ENCODE data around the gene ATP1A3.
"Not testable (repeated sequence)": the region's sequence is repeated elsewhere in the genome, so short reads cannot be mapped to it uniquely, and the experiment has no call there.

ATP1A3 gene

GRCh38 chr19:41997121-41997850 is 3.3 kb upstream of the ATP1A3 start:
- H3K36me3 ChIP-seq (ENCODE audit: control insufficient read depth, insufficient read depth, low read length) = no peaks in the 10 kb centered on the region
- H3K4me3 ChIP-seq (ENCODE audit: insufficient read depth, low read depth, low read length) = no peak overlapping the region
- no peak overlapping the region for H3K27ac ChIP-seq (ENCODE audit: insufficient read depth, low read depth, low read length, poor library complexity, severe bottlenecking)
- no peaks in the 10 kb centered on the region for H3K9me3 ChIP-seq (ENCODE audit: control insufficient read depth, low read length)
- peaks cover 93% of the 10 kb centered on the region for H3K27me3 ChIP-seq (ENCODE audit: control insufficient read depth, insufficient read depth, low read length, poor library complexity, severe bottlenecking)
- 2% methylated on average over 33 to 34 of the region's 35 CpGs for WGBS, 2 experiments
- peaks cover 9% of the 10 kb centered on the region for H3K4me1 ChIP-seq (ENCODE audit: control insufficient read depth, insufficient read depth, low read length)

- Histone ChIP-seq H3K27me3 (ENCODE audit: control insufficient read depth, insufficient read depth, low read length, poor library complexity, severe bottlenecking) (peaks cover 94% of the 10 kb centered on the region), H3K27ac (ENCODE audit: insufficient read depth, low read depth, low read length, poor library complexity, severe bottlenecking) (no peak overlapping the region), H3K36me3 (ENCODE audit: control insufficient read depth, insufficient read depth, low read length) (no peaks in the 10 kb centered on the region), H3K9me3 (ENCODE audit: control insufficient read depth, low read length) (no peaks in the 10 kb centered on the region), H3K4me1 (ENCODE audit: control insufficient read depth, insufficient read depth, low read length) (peaks cover 9% of the 10 kb centered on the region), H3K4me3 (ENCODE audit: insufficient read depth, low read depth, low read length) (no peak overlapping the region)
- WGBS, 2 experiments = 48% methylated on average over 11 of the region's 12 CpGs
Measured at GRCh38 chr19:41995959-41996797, 2.1 kb upstream of the ATP1A3 start.

- 84 to 86% methylated on average over 19 of the region's 19 CpGs for WGBS, 2 experiments
- Histone ChIP-seq H3K27ac (ENCODE audit: insufficient read depth, low read depth, low read length, poor library complexity, severe bottlenecking) (no peak overlapping the region), H3K9me3 (ENCODE audit: control insufficient read depth, low read length) (no peaks in the 10 kb centered on the region), H3K27me3 (ENCODE audit: control insufficient read depth, insufficient read depth, low read length, poor library complexity, severe bottlenecking) (peaks cover 86% of the 10 kb centered on the region), H3K4me3 (ENCODE audit: insufficient read depth, low read depth, low read length) (no peak overlapping the region), H3K4me1 (ENCODE audit: control insufficient read depth, insufficient read depth, low read length) (peaks cover 9% of the 10 kb centered on the region), H3K36me3 (ENCODE audit: control insufficient read depth, insufficient read depth, low read length) (no peaks in the 10 kb centered on the region)
Measured at GRCh38 chr19:41994994-41995958, 1.2 kb upstream of the ATP1A3 start.

- H3K27me3 ChIP-seq (ENCODE audit: control insufficient read depth, insufficient read depth, low read length, poor library complexity, severe bottlenecking) = peaks cover 78% of the 10 kb centered on the region
- peaks cover 9% of the 10 kb centered on the region for H3K4me1 ChIP-seq (ENCODE audit: control insufficient read depth, insufficient read depth, low read length)
- 29 to 30% methylated on average over 13 of the region's 13 CpGs for WGBS, 2 experiments
- no peaks in the 10 kb centered on the region for H3K9me3 ChIP-seq (ENCODE audit: control insufficient read depth, low read length)
- H3K27ac ChIP-seq (ENCODE audit: insufficient read depth, low read depth, low read length, poor library complexity, severe bottlenecking) = no peak overlapping the region
- no peak overlapping the region for H3K4me3 ChIP-seq (ENCODE audit: insufficient read depth, low read depth, low read length)
- H3K36me3 ChIP-seq (ENCODE audit: control insufficient read depth, insufficient read depth, low read length) = no peaks in the 10 kb centered on the region
Measured at GRCh38 chr19:41994521-41994971, 516 bp upstream of the ATP1A3 start.

GRCh38 chr19:41991925-41992569 is 2.0 kb downstream of the ATP1A3 start:
- H3K27me3 ChIP-seq (ENCODE audit: control insufficient read depth, insufficient read depth, low read length, poor library complexity, severe bottlenecking) = peaks cover 53% of the 10 kb centered on the region
- not testable (repeated sequence) for H3K27ac ChIP-seq (ENCODE audit: insufficient read depth, low read depth, low read length, poor library complexity, severe bottlenecking); H3K9me3 ChIP-seq (ENCODE audit: control insufficient read depth, low read length); H3K4me3 ChIP-seq (ENCODE audit: insufficient read depth, low read depth, low read length); H3K4me1 ChIP-seq (ENCODE audit: control insufficient read depth, insufficient read depth, low read length); H3K36me3 ChIP-seq (ENCODE audit: control insufficient read depth, insufficient read depth, low read length)
- 93% methylated on average over 11 of the region's 11 CpGs for WGBS, 2 experiments

GRCh38 chr19:41991025-41991424 is 3.0 kb downstream of the ATP1A3 start:
- 77 to 79% methylated on average over 15 of the region's 15 CpGs for WGBS, 2 experiments
- Histone ChIP-seq H3K4me3 (ENCODE audit: insufficient read depth, low read depth, low read length) (no peak overlapping the region), H3K4me1 (ENCODE audit: control insufficient read depth, insufficient read depth, low read length) (peaks cover 2% of the 10 kb centered on the region), H3K9me3 (ENCODE audit: control insufficient read depth, low read length) (no peaks in the 10 kb centered on the region), H3K27me3 (ENCODE audit: control insufficient read depth, insufficient read depth, low read length, poor library complexity, severe bottlenecking) (peaks cover 43% of the 10 kb centered on the region), H3K36me3 (ENCODE audit: control insufficient read depth, insufficient read depth, low read length) (no peaks in the 10 kb centered on the region), H3K27ac (ENCODE audit: insufficient read depth, low read depth, low read length, poor library complexity, severe bottlenecking) (no peak overlapping the region)

GRCh38 chr19:41990615-41991014 is 3.4 kb downstream of the ATP1A3 start:
- Histone ChIP-seq H3K4me3 (ENCODE audit: insufficient read depth, low read depth, low read length) (no peak overlapping the region), H3K27ac (ENCODE audit: insufficient read depth, low read depth, low read length, poor library complexity, severe bottlenecking) (no peak overlapping the region), H3K9me3 (ENCODE audit: control insufficient read depth, low read length) (no peaks in the 10 kb centered on the region), H3K36me3 (ENCODE audit: control insufficient read depth, insufficient read depth, low read length) (no peaks in the 10 kb centered on the region), H3K27me3 (ENCODE audit: control insufficient read depth, insufficient read depth, low read length, poor library complexity, severe bottlenecking) (peaks cover 39% of the 10 kb centered on the region), H3K4me1 (ENCODE audit: control insufficient read depth, insufficient read depth, low read length) (peaks cover 2% of the 10 kb centered on the region)
- WGBS, 2 experiments = 88 to 90% methylated on average over 2 of the region's 2 CpGs

- H3K27ac ChIP-seq (ENCODE audit: insufficient read depth, low read depth, low read length, poor library complexity, severe bottlenecking) = no peak overlapping the region
- H3K36me3 ChIP-seq (ENCODE audit: control insufficient read depth, insufficient read depth, low read length) = no peaks in the 10 kb centered on the region
- 93% methylated on average over 4 of the region's 4 CpGs for WGBS, 2 experiments
- no peak overlapping the region for H3K4me3 ChIP-seq (ENCODE audit: insufficient read depth, low read depth, low read length)
- H3K27me3 ChIP-seq (ENCODE audit: control insufficient read depth, insufficient read depth, low read length, poor library complexity, severe bottlenecking) = peaks cover 33% of the 10 kb centered on the region
- no peaks in the 10 kb centered on the region for H3K9me3 ChIP-seq (ENCODE audit: control insufficient read depth, low read length)
- H3K4me1 ChIP-seq (ENCODE audit: control insufficient read depth, insufficient read depth, low read length) = no peaks in the 10 kb centered on the region
Measured at GRCh38 chr19:41990028-41990427, 4.0 kb downstream of the ATP1A3 start.

- H3K36me3 ChIP-seq (ENCODE audit: control insufficient read depth, insufficient read depth, low read length) = no peaks in the 10 kb centered on the region
- H3K4me3 ChIP-seq (ENCODE audit: insufficient read depth, low read depth, low read length) = no peak overlapping the region
- no peaks in the 10 kb centered on the region for H3K4me1 ChIP-seq (ENCODE audit: control insufficient read depth, insufficient read depth, low read length)
- H3K27ac ChIP-seq (ENCODE audit: insufficient read depth, low read depth, low read length, poor library complexity, severe bottlenecking) = no peak overlapping the region
- no peaks in the 10 kb centered on the region for H3K9me3 ChIP-seq (ENCODE audit: control insufficient read depth, low read length)
- H3K27me3 ChIP-seq (ENCODE audit: control insufficient read depth, insufficient read depth, low read length, poor library complexity, severe bottlenecking) = peaks cover 22% of the 10 kb centered on the region
- WGBS, 2 experiments = 88 to 93% methylated on average over 9 of the region's 9 CpGs
Measured at GRCh38 chr19:41988947-41989346, 5.1 kb downstream of the ATP1A3 start.

Measured in ectodermal cell (in vitro differentiated cells).